Measurements from ENCODE around the gene BCL2L15.

DNA sequence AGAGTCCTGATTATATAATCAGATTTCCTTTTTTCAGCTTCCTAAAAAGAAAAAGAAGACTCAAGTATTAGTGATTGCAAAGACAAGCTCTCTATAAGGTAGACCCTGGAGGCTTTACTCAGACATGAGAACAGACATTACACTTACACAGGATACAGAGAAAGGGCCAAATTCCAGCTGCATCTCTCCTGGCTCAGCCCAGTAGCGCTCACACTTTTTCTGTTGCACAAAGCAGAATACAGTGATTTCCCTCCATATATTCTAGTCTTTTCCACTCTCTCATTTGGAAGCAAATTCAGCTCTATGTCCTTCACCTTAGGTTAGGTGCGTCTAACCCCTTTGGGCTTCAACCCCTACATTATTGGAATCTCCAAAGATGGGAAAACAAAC lies 31.0 kb downstream of the BCL2L15 start:
- no peak for TF ChIP-seq TOE1 (CRISPR knock-in tag; IDR thresholded peaks at IDR 0.05)
- no peak for TF ChIP-seq ZNF12 (CRISPR knock-in tag; IDR thresholded peaks at IDR 0.05)
- no peak for TF ChIP-seq EP300 (IDR thresholded peaks at IDR 0.05; ENCODE audit: low read depth in 2 of 2, low read length in 2 of 2)
- no peak for TF ChIP-seq EP300 (CRISPR knock-in tag; IDR thresholded peaks at IDR 0.05; ENCODE audit: borderline replicate concordance)
- TF ChIP-seq POLR2AphosphoS5 (IDR thresholded peaks at IDR 0.05; ENCODE audit: low read depth, low read length), result no peak
- TF ChIP-seq, protein P1, sequence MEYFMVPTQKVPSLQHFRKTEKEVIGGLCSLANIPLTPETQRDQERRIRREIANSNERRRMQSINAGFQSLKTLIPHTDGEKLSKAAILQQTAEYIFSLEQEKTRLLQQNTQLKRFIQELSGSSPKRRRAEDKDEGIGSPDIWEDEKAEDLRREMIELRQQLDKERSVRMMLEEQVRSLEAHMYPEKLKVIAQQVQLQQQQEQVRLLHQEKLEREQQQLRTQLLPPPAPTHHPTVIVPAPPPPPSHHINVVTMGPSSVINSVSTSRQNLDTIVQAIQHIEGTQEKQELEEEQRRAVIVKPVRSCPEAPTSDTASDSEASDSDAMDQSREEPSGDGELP (IDR thresholded peaks at IDR 0.05; ENCODE audit: borderline replicate concordance, low read depth), result no peak
- TF ChIP-seq, protein P2, sequence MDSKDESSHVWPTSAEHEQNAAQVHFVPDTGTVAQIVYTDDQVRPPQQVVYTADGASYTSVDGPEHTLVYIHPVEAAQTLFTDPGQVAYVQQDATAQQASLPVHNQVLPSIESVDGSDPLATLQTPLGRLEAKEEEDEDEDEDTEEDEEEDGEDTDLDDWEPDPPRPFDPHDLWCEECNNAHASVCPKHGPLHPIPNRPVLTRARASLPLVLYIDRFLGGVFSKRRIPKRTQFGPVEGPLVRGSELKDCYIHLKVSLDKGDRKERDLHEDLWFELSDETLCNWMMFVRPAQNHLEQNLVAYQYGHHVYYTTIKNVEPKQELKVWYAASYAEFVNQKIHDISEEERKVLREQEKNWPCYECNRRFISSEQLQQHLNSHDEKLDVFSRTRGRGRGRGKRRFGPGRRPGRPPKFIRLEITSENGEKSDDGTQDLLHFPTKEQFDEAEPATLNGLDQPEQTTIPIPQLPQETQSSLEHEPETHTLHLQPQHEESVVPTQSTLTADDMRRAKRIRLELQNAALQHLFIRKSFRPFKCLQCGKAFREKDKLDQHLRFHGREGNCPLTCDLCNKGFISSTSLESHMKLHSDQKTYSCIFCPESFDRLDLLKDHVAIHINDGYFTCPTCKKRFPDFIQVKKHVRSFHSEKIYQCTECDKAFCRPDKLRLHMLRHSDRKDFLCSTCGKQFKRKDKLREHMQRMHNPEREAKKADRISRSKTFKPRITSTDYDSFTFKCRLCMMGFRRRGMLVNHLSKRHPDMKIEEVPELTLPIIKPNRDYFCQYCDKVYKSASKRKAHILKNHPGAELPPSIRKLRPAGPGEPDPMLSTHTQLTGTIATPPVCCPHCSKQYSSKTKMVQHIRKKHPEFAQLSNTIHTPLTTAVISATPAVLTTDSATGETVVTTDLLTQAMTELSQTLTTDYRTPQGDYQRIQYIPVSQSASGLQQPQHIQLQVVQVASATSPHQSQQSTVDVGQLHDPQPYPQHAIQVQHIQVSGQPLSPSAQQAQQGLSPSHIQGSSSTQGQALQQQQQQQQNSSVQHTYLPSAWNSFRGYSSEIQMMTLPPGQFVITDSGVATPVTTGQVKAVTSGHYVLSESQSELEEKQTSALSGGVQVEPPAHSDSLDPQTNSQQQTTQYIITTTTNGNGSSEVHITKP (CRISPR knock-in tag; IDR thresholded peaks at IDR 0.05; ENCODE audit: low read depth), result no peak
- no peak for TF ChIP-seq ZNF672 (CRISPR knock-in tag; IDR thresholded peaks at IDR 0.05)
- TF ChIP-seq EHMT2 (IDR thresholded peaks at IDR 0.05; ENCODE audit: borderline replicate concordance, low read depth, low read length), result no peak
- no peak for TF ChIP-seq ZNF564 (CRISPR knock-in tag; IDR thresholded peaks at IDR 0.05)
- TF ChIP-seq, protein P3, sequence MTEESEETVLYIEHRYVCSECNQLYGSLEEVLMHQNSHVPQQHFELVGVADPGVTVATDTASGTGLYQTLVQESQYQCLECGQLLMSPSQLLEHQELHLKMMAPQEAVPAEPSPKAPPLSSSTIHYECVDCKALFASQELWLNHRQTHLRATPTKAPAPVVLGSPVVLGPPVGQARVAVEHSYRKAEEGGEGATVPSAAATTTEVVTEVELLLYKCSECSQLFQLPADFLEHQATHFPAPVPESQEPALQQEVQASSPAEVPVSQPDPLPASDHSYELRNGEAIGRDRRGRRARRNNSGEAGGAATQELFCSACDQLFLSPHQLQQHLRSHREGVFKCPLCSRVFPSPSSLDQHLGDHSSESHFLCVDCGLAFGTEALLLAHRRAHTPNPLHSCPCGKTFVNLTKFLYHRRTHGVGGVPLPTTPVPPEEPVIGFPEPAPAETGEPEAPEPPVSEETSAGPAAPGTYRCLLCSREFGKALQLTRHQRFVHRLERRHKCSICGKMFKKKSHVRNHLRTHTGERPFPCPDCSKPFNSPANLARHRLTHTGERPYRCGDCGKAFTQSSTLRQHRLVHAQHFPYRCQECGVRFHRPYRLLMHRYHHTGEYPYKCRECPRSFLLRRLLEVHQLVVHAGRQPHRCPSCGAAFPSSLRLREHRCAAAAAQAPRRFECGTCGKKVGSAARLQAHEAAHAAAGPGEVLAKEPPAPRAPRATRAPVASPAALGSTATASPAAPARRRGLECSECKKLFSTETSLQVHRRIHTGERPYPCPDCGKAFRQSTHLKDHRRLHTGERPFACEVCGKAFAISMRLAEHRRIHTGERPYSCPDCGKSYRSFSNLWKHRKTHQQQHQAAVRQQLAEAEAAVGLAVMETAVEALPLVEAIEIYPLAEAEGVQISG (CRISPR knock-in tag; IDR thresholded peaks at IDR 0.05), result no peak
- no peak for TF ChIP-seq BHLHE40 (IDR thresholded peaks at IDR 0.05; ENCODE audit: low read length)
- TF ChIP-seq POLR2A (IDR thresholded peaks at IDR 0.05; ENCODE audit: insufficient read depth in 1 of 2, low read depth in 2 of 2, low read length in 2 of 2), result no peak

All from HepG2 (cell line).